SK-N-SH (cell line): ENCODE data around the gene NRF1. TPM values are rescaled to one million over a fixed set of nuclear protein-coding genes. Genes with fewer than 3 reads are reported as not detected.
A peak's percentile ranks its signal among the peaks of the same experiment; 100 is the strongest.

Source experiments
- CTCF ChIA-PET: fragments of 300-600, 350-600 bp; formaldehyde crosslinking; extraction: SDS; loops from one replicate; lab custom pipeline; 2021; lab: Yijun Ruan, JAX
- POLR2A ChIA-PET: fragments of 350-600 bp; sonication (Branson Sonifier 250); formaldehyde crosslinking; extraction: SDS; loops from one replicate; lab custom pipeline; 2020; ENCODE audit warnings: antibody characterized with exemption, inconsistent platforms; lab: Yijun Ruan, JAX
- DNase-seq: peaks from one replicate; pipeline ENCODE4 v3.0.0; 2012
- H2AFZ ChIP-seq: fragments of 200-600 bp; sonication (generic); 2 replicates; pipeline ENCODE4 v1.8.1; 2016; ENCODE audit warnings: antibody characterized with exemption, mild to moderate bottlenecking, low read depth
- H3F3A ChIP-seq: fragments of 200-600 bp; sonication (generic); replicated peaks from 2 replicates; pipeline ENCODE3; 2016; ENCODE audit warnings: antibody characterized with exemption, mild to moderate bottlenecking; ENCODE audit not compliant: insufficient read depth
- H3K27ac ChIP-seq, 2 experiments: fragments of 200-500 bp in 1 of 2; fragments of 200-600 bp in 1 of 2; sonication (Bioruptor generic) in 1 of 2; sonication (generic), shearing (Covaris generic) in 1 of 2; 2 replicates each; pipeline versions ENCODE4 v1.5.1 to v1.6.1; 2014 to 2016; ENCODE audit warnings: low read depth in 2 of 2, inconsistent platforms in 1 of 2, low read length in 1 of 2, mild to moderate bottlenecking in 1 of 2, mixed read lengths in 1 of 2
- H3K27me3 ChIP-seq: fragments of 200-600 bp; sonication (generic), shearing (Covaris generic); 2 replicates; pipeline ENCODE4 v1.6.1; 2016; ENCODE audit warnings: mixed run types; ENCODE audit not compliant: insufficient read depth
- H3K36me3 ChIP-seq, 2 experiments: fragments of 200-500 bp in 1 of 2; fragments of 200-600 bp in 1 of 2; sonication (Bioruptor generic) in 1 of 2; sonication (generic) in 1 of 2; replicated peaks in 1 of 2; 2 replicates each; pipeline versions ENCODE3 to v1.5.1; 2014 to 2016; ENCODE audit warnings: low read length in 1 of 2, mild to moderate bottlenecking in 1 of 2; ENCODE audit not compliant: insufficient read depth in 2 of 2, control insufficient read depth in 1 of 2
- H3K4me1 ChIP-seq, 2 experiments: fragments of 200-500 bp in 1 of 2; fragments of 200-600 bp in 1 of 2; sonication (Bioruptor generic) in 1 of 2; sonication (generic), shearing (Covaris generic) in 1 of 2; 2 replicates each; pipeline versions ENCODE4 v1.5.1 to v1.6.1; 2014 to 2016; ENCODE audit warnings: low read depth in 1 of 2, low read length in 1 of 2, mixed run types in 1 of 2; ENCODE audit not compliant: insufficient read depth in 2 of 2, control insufficient read depth in 1 of 2
- H3K4me2 ChIP-seq: fragments of 200-600 bp; sonication (generic), shearing (Covaris generic); 2 replicates; pipeline ENCODE4 v1.6.1; 2017; ENCODE audit warnings: mixed run types
- H3K4me3 ChIP-seq, 2 experiments: fragments of 200-500 bp in 1 of 2; fragments of 200-600 bp in 1 of 2; sonication (Bioruptor generic) in 1 of 2; sonication (generic), shearing (Covaris generic) in 1 of 2; 2 replicates each; pipeline versions ENCODE4 v1.5.1 to v1.8.1; 2014 to 2016; ENCODE audit warnings: low read depth in 2 of 2, inconsistent platforms in 1 of 2, low read length in 1 of 2, mild to moderate bottlenecking in 1 of 2, mixed read lengths in 1 of 2, moderate library complexity in 1 of 2
- H3K79me2 ChIP-seq: fragments of 200-600 bp; sonication (generic); 2 replicates; pipeline ENCODE4 v1.8.1; 2017; ENCODE audit warnings: mild to moderate bottlenecking; ENCODE audit not compliant: insufficient read depth
- H3K9ac ChIP-seq: fragments of 200-600 bp; sonication (generic); 2 replicates; pipeline ENCODE4 v1.6.1; 2017; ENCODE audit warnings: mixed run types
- H3K9me2 ChIP-seq: fragments of 200-600 bp; sonication (generic); 2 replicates; pipeline ENCODE4 v1.6.1; 2017; ENCODE audit warnings: mixed run types
- H3K9me3 ChIP-seq: fragments of 200-600 bp; sonication (generic); 2 replicates; pipeline ENCODE4 v1.6.1; 2017; ENCODE audit warnings: mixed run types, mild to moderate bottlenecking, moderate library complexity
- H4K20me1 ChIP-seq: fragments of 200-600 bp; sonication (generic); 2 replicates; pipeline ENCODE4 v1.6.1; 2017; ENCODE audit warnings: mild to moderate bottlenecking, mixed run types; ENCODE audit not compliant: insufficient read depth
- EZH2phosphoT487 ChIP-seq: fragments of 200-600 bp; sonication (generic); IDR thresholded peaks from 2 replicates; pipeline ENCODE4 v1.6.1; 2017; ENCODE audit warnings: low read depth, mixed run types, mild to moderate bottlenecking, antibody characterized with exemption, moderate library complexity, borderline replicate concordance
- JUND ChIP-seq: IDR thresholded peaks from 2 replicates; pipeline ENCODE4 v1.4.0; 2012
- MEF2A ChIP-seq: IDR thresholded peaks from 2 replicates; pipeline ENCODE4 v1.4.0; 2012; ENCODE audit warnings: low read depth, borderline replicate concordance
- NFIC ChIP-seq: IDR thresholded peaks from 2 replicates; pipeline ENCODE4 v1.4.0; 2012; ENCODE audit warnings: borderline replicate concordance
- NRF1 ChIP-seq: IDR thresholded peaks from 2 replicates; pipeline ENCODE4 v1.6.1; 2012; ENCODE audit warnings: low read depth, mild to moderate bottlenecking, low read length
- RCOR1 ChIP-seq: fragments of 150-350 bp; IDR thresholded peaks from 2 replicates; pipeline ENCODE4 v1.6.1; 2017; ENCODE audit warnings: antibody characterized with exemption, low read length
- RFX5 ChIP-seq: IDR thresholded peaks from 2 replicates; pipeline ENCODE4 v1.6.1; 2012; ENCODE audit warnings: mild to moderate bottlenecking, improper control_type of control experiment, low read length
- SIN3A ChIP-seq: IDR thresholded peaks from 2 replicates; pipeline ENCODE4 v1.6.1; 2012; ENCODE audit warnings: low read depth, mild to moderate bottlenecking, low read length, moderate library complexity, borderline replicate concordance
- SMC3 ChIP-seq: IDR thresholded peaks from 2 replicates; pipeline ENCODE4 v1.6.1; 2012; ENCODE audit warnings: low read depth, low read length, improper control_type of control experiment
- WGBS: methylation state at CpG from one replicate; pipeline ENCODE4 v1.1.6; 2017; ENCODE audit warnings: low lambda C conversion rate; 5-methylcytosine and 5-hydroxymethylcytosine counted together
- polyA plus RNA-seq, 3 experiments: library from polyadenylated mRNA; depleted of rRNA; stranded (reverse); fragments of >200 nt; gene quantifications; 2 replicates each; pipeline ENCODE4 v1.2.3, GENCODE V29; 2012
- TF ChIP-seq, protein P1 (sequence below): IDR thresholded peaks from 2 replicates; pipeline ENCODE4 v1.4.0; 2012; ENCODE audit warnings: low read depth, borderline replicate concordance
- TF ChIP-seq, protein P2 (sequence below): fragments of 150-350 bp; IDR thresholded peaks from 2 replicates; pipeline ENCODE4 v1.6.1; 2016; ENCODE audit warnings: mild to moderate bottlenecking, low read depth, low read length
- TF ChIP-seq, protein P3 (sequence below): IDR thresholded peaks from 2 replicates; pipeline ENCODE4 v1.4.0; 2012; ENCODE audit warnings: low read depth

Gene NRF1
- polyA plus RNA-seq, 1 of the 3 experiments (the other 2 are of a cell fraction), result 10.9 TPM

DNA sequence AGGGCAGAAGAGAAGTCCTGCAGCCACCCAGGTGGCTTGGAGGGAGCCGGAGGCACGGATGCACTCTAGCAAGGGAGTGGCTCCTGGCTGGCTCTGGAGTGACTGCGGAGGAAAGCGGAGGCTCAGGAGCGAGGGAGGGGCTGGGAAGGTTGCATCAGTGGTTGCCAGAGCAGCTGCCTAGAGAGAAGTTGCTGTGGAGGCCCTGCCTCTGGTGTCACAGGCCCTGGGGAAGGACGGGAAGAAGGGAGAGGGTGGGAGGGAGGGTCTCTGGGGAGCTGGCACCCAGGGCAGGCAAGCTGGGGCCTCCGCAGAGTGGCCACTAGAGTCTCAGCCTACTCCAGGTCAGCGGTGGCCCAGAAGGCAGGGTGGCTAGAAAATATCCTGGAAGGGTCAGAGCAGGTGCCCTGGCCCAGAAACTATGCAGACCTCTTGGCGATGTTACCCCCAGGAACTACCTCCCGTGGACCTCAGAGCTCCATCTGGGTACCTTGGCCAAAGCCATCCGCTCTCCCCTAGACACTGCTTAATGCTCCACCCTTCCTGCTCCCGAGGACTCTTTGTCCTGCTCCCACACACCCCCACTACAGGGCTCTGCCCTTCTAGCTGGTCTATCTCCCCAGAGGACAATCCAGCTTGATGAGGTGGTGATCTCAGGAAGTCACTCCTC, 164.3 kb downstream of the NRF1 start:
- H3K27me3 ChIP-seq, result peaks cover 16% of the 10 kb centered on the region; the same call in 1 of the 2 replicates
- H3K4me1 ChIP-seq, result peaks cover 0 to 10% of the 10 kb centered on the region in 2 experiments; a peak in 1 of 4 replicates
- peak; percentile 33 for DNase-seq
- H3K27ac ChIP-seq, result no peak overlapping the region
- no peaks in the 10 kb centered on the region for H3K9me3 ChIP-seq
- peaks cover 18% of the 10 kb centered on the region; the same call in 1 of the 2 replicates for H3K79me2 ChIP-seq
- 98% methylated on average over 10 of the region's 12 CpGs for WGBS
- peaks cover 24% of the 10 kb centered on the region; the same call in 1 of the 2 replicates for H4K20me1 ChIP-seq
- ChIA-PET CTCF (no interaction called here), POLR2A (no interaction called here)
- H3K4me3 ChIP-seq, result no peak overlapping the region
- no peaks in the 10 kb centered on the region for H3K9me2 ChIP-seq
- TF ChIP-seq, protein P1, sequence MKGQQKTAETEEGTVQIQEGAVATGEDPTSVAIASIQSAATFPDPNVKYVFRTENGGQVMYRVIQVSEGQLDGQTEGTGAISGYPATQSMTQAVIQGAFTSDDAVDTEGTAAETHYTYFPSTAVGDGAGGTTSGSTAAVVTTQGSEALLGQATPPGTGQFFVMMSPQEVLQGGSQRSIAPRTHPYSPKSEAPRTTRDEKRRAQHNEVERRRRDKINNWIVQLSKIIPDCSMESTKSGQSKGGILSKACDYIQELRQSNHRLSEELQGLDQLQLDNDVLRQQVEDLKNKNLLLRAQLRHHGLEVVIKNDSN, result no peak
- TF ChIP-seq RFX5, result no peak
- no peak for TF ChIP-seq EZH2phosphoT487
- H3K9ac ChIP-seq, result no peak overlapping the region
- no peaks in the 10 kb centered on the region for H3F3A ChIP-seq
- no peaks in the 10 kb centered on the region for H3K36me3 ChIP-seq
- H3K4me2 ChIP-seq, result no peak overlapping the region
- no peak overlapping the region for H2AFZ ChIP-seq

DNA sequence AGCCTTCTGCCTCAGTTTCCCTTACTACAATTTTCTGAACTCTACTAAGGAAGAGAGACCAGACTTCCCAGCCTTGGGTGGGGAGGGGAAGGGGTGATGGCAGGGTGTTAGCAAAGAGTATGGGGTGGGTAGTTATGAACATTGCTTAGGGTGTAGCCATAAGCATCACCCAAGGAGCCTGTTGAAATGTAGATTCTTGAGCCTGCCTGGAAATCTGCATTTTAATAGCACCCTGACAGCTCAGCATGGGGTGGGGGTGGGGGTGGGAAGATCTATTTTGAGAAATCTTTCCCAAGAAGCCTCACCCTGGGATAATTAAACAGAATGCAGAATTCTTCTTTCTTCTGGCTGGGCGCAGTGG, 164.8 kb downstream of the NRF1 start:
- H3K36me3 ChIP-seq, result no peaks in the 10 kb centered on the region
- H3K9ac ChIP-seq, result no peak overlapping the region
- ChIA-PET CTCF (no interaction called here), POLR2A (no interaction called here)
- H3K4me1 ChIP-seq, result peaks cover 0 to 15% of the 10 kb centered on the region in 2 experiments; a peak in 1 of 4 replicates
- H3K27ac ChIP-seq, result no peak overlapping the region
- H3K4me2 ChIP-seq, result no peak overlapping the region
- no peaks in the 10 kb centered on the region for H3F3A ChIP-seq
- H3K79me2 ChIP-seq, result peaks cover 18% of the 10 kb centered on the region; the same call in 1 of the 2 replicates
- H3K9me2 ChIP-seq, result no peaks in the 10 kb centered on the region
- H4K20me1 ChIP-seq, result peaks cover 24% of the 10 kb centered on the region; the same call in 1 of the 2 replicates
- H3K27me3 ChIP-seq, result peaks cover 19% of the 10 kb centered on the region
- TF ChIP-seq MEF2A (no peak), SIN3A (no peak), SMC3 (no peak), RCOR1 (no peak), JUND (no peak), NRF1 (no peak), NFIC (no peak)
- TF ChIP-seq, protein P2, sequence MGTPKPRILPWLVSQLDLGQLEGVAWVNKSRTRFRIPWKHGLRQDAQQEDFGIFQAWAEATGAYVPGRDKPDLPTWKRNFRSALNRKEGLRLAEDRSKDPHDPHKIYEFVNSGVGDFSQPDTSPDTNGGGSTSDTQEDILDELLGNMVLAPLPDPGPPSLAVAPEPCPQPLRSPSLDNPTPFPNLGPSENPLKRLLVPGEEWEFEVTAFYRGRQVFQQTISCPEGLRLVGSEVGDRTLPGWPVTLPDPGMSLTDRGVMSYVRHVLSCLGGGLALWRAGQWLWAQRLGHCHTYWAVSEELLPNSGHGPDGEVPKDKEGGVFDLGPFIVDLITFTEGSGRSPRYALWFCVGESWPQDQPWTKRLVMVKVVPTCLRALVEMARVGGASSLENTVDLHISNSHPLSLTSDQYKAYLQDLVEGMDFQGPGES, result no peak
- TF ChIP-seq, protein P3, sequence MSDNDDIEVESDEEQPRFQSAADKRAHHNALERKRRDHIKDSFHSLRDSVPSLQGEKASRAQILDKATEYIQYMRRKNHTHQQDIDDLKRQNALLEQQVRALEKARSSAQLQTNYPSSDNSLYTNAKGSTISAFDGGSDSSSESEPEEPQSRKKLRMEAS, result no peak
- no peaks in the 10 kb centered on the region for H3K9me3 ChIP-seq
- 100% methylated on average over 1 of the region's 1 CpG for WGBS
- no peak overlapping the region for H2AFZ ChIP-seq
- H3K4me3 ChIP-seq, result no peak overlapping the region
- DNase-seq, result no peak
